Measurements from ENCODE around the gene YEATS4. TPM values are rescaled to one million over a fixed set of nuclear protein-coding genes. Genes with fewer than 3 reads are reported as not detected.

YEATS4 gene
- total RNA-seq, 1 experiment from 2014 or later, result 37.1 TPM

DNA sequence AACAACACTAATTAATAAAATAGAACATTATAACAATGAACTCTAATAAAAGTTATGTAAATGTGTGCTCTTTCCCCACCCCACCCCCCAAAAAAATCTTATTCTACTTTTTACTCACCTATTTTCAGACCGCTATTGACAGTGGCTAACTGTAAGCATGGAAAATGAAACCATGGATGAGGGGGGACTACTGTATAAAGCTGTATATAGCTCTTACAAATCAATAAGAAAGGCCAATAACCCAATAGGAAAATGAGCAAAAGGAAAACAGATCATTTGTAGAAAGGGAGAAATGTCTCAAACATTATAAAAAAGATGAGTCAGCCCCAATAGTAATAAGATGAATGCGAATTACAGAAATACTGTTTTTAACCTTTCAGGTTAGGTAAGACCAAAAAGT is 27.4 kb downstream of the YEATS4 start (continued):
- no peak for TF ChIP-seq AR (CRISPR knock-in tag; IDR thresholded peaks at IDR 0.05)
- no peak for TF ChIP-seq TEAD1 (CRISPR knock-in tag; IDR thresholded peaks at IDR 0.05)

GRCh38 chr12:69388371-69388770 is 28.8 kb downstream of the YEATS4 start:
- Mint-ChIP-seq H3K27ac (no peak overlapping the region), H3K36me3 (peaks cover 20% of the 10 kb centered on the region), H3K4me3 (no peak overlapping the region), H3K4me1 (no peaks in the 10 kb centered on the region), H3K9me3 (no peaks in the 10 kb centered on the region), H3K27me3 (ENCODE audit: low read depth) (no peaks in the 10 kb centered on the region)
- no peak for DNase-seq (ENCODE audit: low spot score)
- ATAC-seq, result no peak
- TF ChIP-seq STAT6 (CRISPR knock-in tag; conservative IDR thresholded peaks at IDR 0.05; ENCODE audit: low read depth) (no peak), JAZF1 (CRISPR knock-in tag; IDR thresholded peaks at IDR 0.05) (no peak), SMAD4 (CRISPR knock-in tag; IDR thresholded peaks at IDR 0.05) (no peak), ZNF232 (CRISPR knock-in tag; IDR thresholded peaks at IDR 0.05) (no peak), CREM (CRISPR knock-in tag; IDR thresholded peaks at IDR 0.05) (no peak), TP53 (CRISPR knock-in tag; IDR thresholded peaks at IDR 0.05) (no peak), PREB (CRISPR knock-in tag; IDR thresholded peaks at IDR 0.05; ENCODE audit: borderline replicate concordance) (no peak), FOXK1 (CRISPR knock-in tag; IDR thresholded peaks at IDR 0.05) (no peak), ETV6 (CRISPR knock-in tag; IDR thresholded peaks at IDR 0.05) (no peak), OVOL2 (CRISPR knock-in tag; IDR thresholded peaks at IDR 0.05; ENCODE audit: borderline replicate concordance) (no peak)
- TF ChIP-seq, protein P1, sequence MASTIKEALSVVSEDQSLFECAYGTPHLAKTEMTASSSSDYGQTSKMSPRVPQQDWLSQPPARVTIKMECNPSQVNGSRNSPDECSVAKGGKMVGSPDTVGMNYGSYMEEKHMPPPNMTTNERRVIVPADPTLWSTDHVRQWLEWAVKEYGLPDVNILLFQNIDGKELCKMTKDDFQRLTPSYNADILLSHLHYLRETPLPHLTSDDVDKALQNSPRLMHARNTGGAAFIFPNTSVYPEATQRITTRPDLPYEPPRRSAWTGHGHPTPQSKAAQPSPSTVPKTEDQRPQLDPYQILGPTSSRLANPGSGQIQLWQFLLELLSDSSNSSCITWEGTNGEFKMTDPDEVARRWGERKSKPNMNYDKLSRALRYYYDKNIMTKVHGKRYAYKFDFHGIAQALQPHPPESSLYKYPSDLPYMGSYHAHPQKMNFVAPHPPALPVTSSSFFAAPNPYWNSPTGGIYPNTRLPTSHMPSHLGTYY (CRISPR knock-in tag; IDR thresholded peaks at IDR 0.05), result no peak
- TF ChIP-seq, protein P2, sequence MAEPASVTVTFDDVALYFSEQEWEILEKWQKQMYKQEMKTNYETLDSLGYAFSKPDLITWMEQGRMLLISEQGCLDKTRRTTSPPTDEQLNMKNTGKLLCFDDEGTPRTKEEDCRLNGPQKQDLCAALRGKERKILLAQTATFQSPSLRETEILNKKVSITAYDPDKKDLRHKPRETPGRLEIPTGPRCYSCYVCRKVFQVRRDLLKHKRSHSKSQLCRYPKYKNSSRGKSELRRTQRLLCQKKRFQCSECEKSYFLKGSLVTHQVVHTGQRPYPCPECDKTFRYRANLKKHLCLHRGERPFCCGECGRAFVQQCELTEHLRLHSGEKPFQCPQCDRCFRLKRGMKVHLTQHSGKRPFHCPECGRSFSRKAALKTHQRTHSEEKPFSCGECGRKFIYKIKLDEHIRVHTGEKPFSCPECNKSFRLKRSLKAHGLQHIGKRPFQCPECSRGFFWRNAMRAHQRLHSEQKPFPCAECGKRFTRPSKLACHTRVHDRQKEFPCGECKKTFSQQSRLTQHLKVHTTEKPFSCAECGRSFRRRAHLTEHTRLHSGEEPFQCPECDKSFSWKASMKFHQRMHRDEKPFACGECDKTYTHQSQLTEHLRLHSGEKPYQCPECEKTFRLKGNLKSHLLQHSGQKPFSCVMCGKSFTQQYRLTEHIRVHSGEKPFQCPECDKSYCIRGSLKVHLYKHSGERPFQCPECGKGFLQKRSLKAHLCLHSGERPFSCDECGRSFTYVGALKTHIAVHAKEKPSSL (CRISPR knock-in tag; conservative IDR thresholded peaks at IDR 0.05), result no peak
- TF ChIP-seq, protein P3, sequence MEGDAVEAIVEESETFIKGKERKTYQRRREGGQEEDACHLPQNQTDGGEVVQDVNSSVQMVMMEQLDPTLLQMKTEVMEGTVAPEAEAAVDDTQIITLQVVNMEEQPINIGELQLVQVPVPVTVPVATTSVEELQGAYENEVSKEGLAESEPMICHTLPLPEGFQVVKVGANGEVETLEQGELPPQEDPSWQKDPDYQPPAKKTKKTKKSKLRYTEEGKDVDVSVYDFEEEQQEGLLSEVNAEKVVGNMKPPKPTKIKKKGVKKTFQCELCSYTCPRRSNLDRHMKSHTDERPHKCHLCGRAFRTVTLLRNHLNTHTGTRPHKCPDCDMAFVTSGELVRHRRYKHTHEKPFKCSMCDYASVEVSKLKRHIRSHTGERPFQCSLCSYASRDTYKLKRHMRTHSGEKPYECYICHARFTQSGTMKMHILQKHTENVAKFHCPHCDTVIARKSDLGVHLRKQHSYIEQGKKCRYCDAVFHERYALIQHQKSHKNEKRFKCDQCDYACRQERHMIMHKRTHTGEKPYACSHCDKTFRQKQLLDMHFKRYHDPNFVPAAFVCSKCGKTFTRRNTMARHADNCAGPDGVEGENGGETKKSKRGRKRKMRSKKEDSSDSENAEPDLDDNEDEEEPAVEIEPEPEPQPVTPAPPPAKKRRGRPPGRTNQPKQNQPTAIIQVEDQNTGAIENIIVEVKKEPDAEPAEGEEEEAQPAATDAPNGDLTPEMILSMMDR (IDR thresholded peaks at IDR 0.05), result no peak
- POLR2A ChIA-PET, result no interaction called here
- CTCF ChIA-PET, result interaction anchor here (1.5 kb wide), 1 partner anchor 182 kb away, joined by 3 read pairs; no protein-coding TSS in a partner anchor
